Fibroblast of the aortic adventitia (primary cell): ENCODE data around the gene IMMP2L. TPM values are rescaled to one million over a fixed set of nuclear protein-coding genes. Genes with fewer than 3 reads are reported as not detected.

ENCODE experiments used
- DNase-seq: peaks from one replicate; pipeline ENCODE4 v3.0.0-alpha.2; 2010; ENCODE audit warnings: low read depth
- H3K4me3 ChIP-seq: 2 replicates; pipeline ENCODE4 v1.5.1; 2011; ENCODE audit warnings: low read depth, mild to moderate bottlenecking, control low read depth, low read length, moderate library complexity
- total RNA-seq: library from RNA; depleted of rRNA; stranded (reverse); fragments of >200 nt; gene quantifications from 2 replicates; pipeline ENCODE4 v1.2.3, GENCODE V29; 2012; ENCODE audit warnings: low replicate concordance
- TF ChIP-seq, protein P1 (sequence below): IDR thresholded peaks from 2 replicates; pipeline ENCODE4 v1.5.1; 2011; ENCODE audit warnings: mild to moderate bottlenecking, low read length, control low read depth, inconsistent platforms; ENCODE audit not compliant: insufficient read depth

The IMMP2L gene
- total RNA-seq, 1 donor, result 9.9 TPM

DNA sequence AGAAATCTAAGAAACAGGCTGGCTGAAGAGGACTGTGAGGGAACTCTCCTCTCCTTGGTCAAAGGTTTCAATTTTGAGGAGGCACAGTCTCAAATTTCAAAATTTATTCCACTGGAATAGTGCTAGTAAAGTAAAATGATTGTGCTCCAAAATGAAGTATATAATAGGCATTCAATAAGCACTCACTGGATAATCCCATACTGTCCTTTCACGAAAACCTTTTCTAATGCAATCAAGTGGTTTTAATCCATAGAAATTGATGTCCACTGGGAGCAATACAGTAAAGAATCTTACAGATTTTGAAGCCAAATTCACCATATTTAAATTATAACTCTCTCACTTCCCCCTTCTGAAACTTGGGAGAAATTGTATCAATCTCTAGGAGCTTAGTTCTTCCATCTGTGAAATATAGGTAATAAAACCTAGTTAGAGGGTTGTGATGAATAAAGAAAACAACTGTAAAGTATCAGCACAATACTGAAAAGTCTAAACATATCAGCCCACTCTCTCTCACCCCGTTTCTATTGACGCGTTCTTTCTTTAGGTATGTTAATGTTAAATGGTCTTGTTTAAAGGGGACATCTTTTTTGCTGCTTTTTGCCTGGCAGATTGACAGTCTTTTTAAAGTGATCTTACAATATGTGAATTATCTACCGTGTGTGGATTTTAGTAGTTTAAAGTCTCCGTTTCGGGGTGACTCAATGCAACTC lies 512.2 kb downstream of the IMMP2L start:
- no peak overlapping the region for H3K4me3 ChIP-seq
- TF ChIP-seq, protein P1, sequence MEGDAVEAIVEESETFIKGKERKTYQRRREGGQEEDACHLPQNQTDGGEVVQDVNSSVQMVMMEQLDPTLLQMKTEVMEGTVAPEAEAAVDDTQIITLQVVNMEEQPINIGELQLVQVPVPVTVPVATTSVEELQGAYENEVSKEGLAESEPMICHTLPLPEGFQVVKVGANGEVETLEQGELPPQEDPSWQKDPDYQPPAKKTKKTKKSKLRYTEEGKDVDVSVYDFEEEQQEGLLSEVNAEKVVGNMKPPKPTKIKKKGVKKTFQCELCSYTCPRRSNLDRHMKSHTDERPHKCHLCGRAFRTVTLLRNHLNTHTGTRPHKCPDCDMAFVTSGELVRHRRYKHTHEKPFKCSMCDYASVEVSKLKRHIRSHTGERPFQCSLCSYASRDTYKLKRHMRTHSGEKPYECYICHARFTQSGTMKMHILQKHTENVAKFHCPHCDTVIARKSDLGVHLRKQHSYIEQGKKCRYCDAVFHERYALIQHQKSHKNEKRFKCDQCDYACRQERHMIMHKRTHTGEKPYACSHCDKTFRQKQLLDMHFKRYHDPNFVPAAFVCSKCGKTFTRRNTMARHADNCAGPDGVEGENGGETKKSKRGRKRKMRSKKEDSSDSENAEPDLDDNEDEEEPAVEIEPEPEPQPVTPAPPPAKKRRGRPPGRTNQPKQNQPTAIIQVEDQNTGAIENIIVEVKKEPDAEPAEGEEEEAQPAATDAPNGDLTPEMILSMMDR, result no peak
- no peak for DNase-seq

DNA sequence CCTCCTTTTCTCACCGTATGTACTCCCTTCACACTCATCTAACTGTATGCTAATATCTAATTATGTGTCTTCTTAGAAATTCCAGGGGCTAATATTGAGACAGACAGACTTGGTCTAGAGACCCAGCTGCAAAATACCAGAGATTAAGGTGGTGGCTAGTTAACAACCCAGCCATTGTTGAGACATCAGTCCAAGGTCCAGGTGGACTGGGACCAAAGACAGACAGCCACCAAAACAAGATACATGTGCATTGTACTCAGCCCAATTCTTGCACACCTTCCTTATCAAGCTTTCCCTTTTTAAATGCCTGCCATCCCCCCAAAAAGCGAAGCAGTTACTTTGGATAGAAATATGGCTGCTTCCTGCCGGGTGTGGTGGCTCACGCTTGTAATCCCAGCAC lies 514.7 kb downstream of the IMMP2L start:
- H3K4me3 ChIP-seq, result no peak overlapping the region
- TF ChIP-seq, protein P1, result no peak
- DNase-seq, result no peak

DNA sequence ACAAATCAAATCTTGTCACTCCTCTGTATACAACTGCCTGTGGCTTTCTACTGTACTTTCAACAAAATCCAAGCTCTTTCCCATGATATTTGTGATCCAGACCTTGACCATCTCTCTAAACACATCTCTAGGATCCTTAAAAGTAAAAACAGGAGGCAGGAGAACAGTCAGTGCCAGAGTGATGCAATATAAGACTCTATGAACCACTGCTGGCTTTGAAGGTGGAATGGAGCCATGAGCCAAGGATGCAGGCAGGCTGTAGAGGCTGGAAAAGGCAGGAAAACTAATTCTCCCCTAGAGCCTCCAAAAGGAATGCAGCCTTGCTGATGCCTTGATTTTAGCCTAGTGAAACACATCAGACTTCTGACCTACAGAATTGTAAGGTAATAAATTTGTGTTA lies 516.8 kb downstream of the IMMP2L start:
- DNase-seq, result peak; percentile 43
- TF ChIP-seq, protein P1, result no peak
- H3K4me3 ChIP-seq, result no peak overlapping the region

DNA sequence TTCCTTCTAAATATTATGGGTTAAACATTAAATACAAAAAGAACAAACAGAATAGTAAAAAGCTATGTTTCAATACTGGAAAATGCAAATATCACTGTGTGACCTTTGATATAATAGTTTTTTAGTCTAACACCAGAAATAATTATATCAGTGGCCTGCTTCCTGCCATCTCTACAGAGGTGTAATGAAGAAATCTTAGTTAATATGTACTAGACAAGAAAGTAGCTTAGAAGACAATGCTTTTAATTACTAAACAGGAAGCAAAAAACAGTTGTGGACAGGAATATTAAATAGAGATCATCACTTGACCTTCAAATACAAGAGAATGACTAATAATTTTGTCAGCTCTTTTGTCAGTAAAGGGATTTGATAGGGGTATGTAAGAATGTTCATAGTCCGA lies 518.7 kb downstream of the IMMP2L start:
- no peak for DNase-seq

DNA sequence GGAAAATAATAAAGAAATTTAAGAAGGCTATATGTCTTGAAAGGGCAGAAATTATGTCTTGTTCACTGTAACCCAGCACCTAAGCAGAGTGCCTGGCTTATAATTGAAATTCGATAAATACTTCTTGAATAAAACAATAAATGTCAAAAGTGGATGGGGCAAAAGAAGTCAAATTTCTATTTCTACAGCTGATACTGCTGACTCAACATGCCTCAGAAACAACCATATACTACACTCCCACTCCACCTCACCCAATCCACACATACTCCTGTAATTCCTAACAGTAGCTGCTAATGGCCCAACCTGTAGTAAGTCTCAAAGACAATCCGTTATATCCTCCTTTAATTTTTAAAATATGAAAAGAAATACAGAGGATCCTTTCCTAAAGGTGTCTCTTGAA lies 519.5 kb downstream of the IMMP2L start:
- no peak overlapping the region for H3K4me3 ChIP-seq
- DNase-seq, result no peak
- TF ChIP-seq, protein P1, result no peak

More for the DNA sequence above, 518.7 kb downstream of the IMMP2L start:
- TF ChIP-seq, protein P1, result no peak
- no peak overlapping the region for H3K4me3 ChIP-seq

DNA sequence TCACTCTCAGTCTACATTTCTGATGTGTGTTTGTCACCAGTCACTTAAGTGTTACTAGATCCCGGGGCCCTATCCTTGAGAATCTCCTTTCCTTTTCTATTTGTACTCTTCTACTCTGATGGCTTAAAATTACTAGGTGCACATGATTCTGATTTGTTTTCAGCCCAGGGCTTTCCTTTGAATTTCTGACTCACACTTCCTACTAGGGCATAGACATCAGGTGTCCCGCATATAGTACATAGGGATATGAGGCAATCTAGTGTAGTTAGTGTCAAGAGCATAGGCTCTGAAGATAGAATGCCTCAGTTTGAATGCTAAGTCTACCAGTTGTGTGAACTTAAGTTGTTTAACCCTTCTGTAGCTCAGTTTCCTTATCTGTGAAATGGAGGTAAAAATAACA lies 520.7 kb downstream of the IMMP2L start:
- no peak for DNase-seq
- TF ChIP-seq, protein P1, result no peak
- no peak overlapping the region for H3K4me3 ChIP-seq

DNA sequence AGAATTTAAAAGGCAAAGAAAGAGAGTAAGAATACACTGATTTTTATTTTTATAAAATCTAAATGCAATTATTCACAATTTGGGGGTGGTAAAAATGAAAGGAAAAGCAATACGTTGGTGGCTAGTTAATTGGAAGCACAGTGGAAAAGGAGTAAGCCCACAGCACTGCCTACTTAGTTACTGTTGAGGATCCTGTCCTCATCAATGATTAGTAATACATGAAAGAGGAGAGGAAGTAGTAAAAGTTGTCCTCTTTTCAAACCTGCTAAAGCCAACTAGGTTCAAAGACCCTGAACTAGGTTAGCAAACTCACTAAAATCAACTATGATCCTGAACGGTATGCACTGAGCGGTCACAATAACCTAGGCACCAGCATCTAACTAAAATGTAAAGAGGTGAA lies 524.1 kb downstream of the IMMP2L start:
- H3K4me3 ChIP-seq, result no peak overlapping the region
- TF ChIP-seq, protein P1, result no peak
- DNase-seq, result no peak
